Osteoblast (primary cell): ENCODE results near the gene UBD. TPM values are rescaled to one million over a fixed set of nuclear protein-coding genes. Genes with fewer than 3 reads are reported as not detected.

Experiments
- DNase-seq: peaks from one replicate; pipeline ENCODE4 v3.0.0; 2011; ENCODE audit warnings: low spot score, mixed read lengths; ENCODE audit not compliant: insufficient read length; ENCODE audit errors: missing footprints
- H2AFZ ChIP-seq: 2 replicates; pipeline ENCODE4 v1.6.0; 2011; ENCODE audit warnings: mild to moderate bottlenecking, low read length
- H3K27ac ChIP-seq: 2 replicates; pipeline ENCODE4 v1.5.1; 2011; ENCODE audit warnings: mild to moderate bottlenecking, low read depth, low read length, moderate library complexity
- H3K27me3 ChIP-seq: 2 replicates; pipeline ENCODE4 v1.6.0; 2012; ENCODE audit warnings: mild to moderate bottlenecking, control low read depth, inconsistent platforms, low read length, moderate library complexity; ENCODE audit not compliant: insufficient read depth
- H3K36me3 ChIP-seq: 2 replicates; pipeline ENCODE4 v1.5.1; 2011; ENCODE audit warnings: mild to moderate bottlenecking, low read length, control low read depth, moderate library complexity; ENCODE audit not compliant: insufficient read depth
- H3K4me1 ChIP-seq: 2 replicates; pipeline ENCODE4 v1.5.1; 2011; ENCODE audit warnings: mild to moderate bottlenecking, low read length, control low read depth, moderate library complexity; ENCODE audit not compliant: insufficient read depth
- H3K4me2 ChIP-seq: 2 replicates; pipeline ENCODE4 v1.6.0; 2011; ENCODE audit warnings: mild to moderate bottlenecking, low read length; ENCODE audit not compliant: insufficient read depth
- H3K4me3 ChIP-seq: fragments of 200-600 bp; sonication (generic); 3 replicates; pipeline ENCODE4 v1.5.1; 2012; ENCODE audit warnings: mild to moderate bottlenecking, low read length, inconsistent platforms; ENCODE audit not compliant: insufficient read depth
- H3K79me2 ChIP-seq: 2 replicates; pipeline ENCODE4 v1.6.0; 2012; ENCODE audit warnings: mild to moderate bottlenecking, low read length, control low read depth, inconsistent platforms; ENCODE audit not compliant: insufficient read depth
- H3K9me3 ChIP-seq: 2 replicates; pipeline ENCODE4 v1.5.1; 2011; ENCODE audit warnings: low read depth, low read length, control low read depth
- H4K20me1 ChIP-seq: 2 replicates; pipeline ENCODE4 v1.6.0; 2012; ENCODE audit warnings: mild to moderate bottlenecking, low read length, control low read depth; ENCODE audit not compliant: insufficient read depth
- CTCF ChIP-seq: IDR thresholded peaks from 2 replicates; pipeline ENCODE4 v1.5.1; 2011; ENCODE audit warnings: mild to moderate bottlenecking, low read depth, low read length, moderate library complexity; ENCODE audit errors: extremely low read depth
- total RNA-seq: library from RNA; depleted of rRNA; stranded (reverse); fragments of >200 nt; gene quantifications from 2 replicates; pipeline ENCODE4 v1.2.3, GENCODE V29; 2012

The UBD gene
- total RNA-seq, 1 donor: not detected

GRCh38 chr6:29584821-29585220, 25.3 kb upstream of the UBD start, which contains the start of gene OR2H2:
Gene OR2H2 (plus strand): TSS chr6:29585121. CDS start chr6:29587945, 2,824 bp downstream.
- no peak within 1 kb of the TSS for H3K27ac ChIP-seq
- no peaks in the 10 kb centered on the region for H3K36me3 ChIP-seq
- H3K4me2 ChIP-seq: no peak within 1 kb of the TSS
- H4K20me1 ChIP-seq: no peaks in the 10 kb centered on the region
- no peaks in the 10 kb centered on the region for H3K79me2 ChIP-seq
- no peak within 1 kb of the TSS for H3K4me3 ChIP-seq
- no peak for DNase-seq
- H3K27me3 ChIP-seq: no peaks in the 10 kb centered on the region
- no peak for TF ChIP-seq CTCF
- H3K4me1 ChIP-seq: no peaks in the 10 kb centered on the region
- no peaks in the 10 kb centered on the region for H3K9me3 ChIP-seq
- H2AFZ ChIP-seq: no peak within 1 kb of the TSS

- no peaks in the 10 kb centered on the region for H3K79me2 ChIP-seq
- no peaks in the 10 kb centered on the region for H4K20me1 ChIP-seq
- H3K4me3 ChIP-seq: no peak overlapping the region
- H3K9me3 ChIP-seq: no peaks in the 10 kb centered on the region
- H3K36me3 ChIP-seq: no peaks in the 10 kb centered on the region
- H3K27ac ChIP-seq: no peak overlapping the region
- no peak for TF ChIP-seq CTCF
- DNase-seq: no peak
- no peak overlapping the region for H3K4me2 ChIP-seq
- no peaks in the 10 kb centered on the region for H3K4me1 ChIP-seq
- no peak overlapping the region for H2AFZ ChIP-seq
- H3K27me3 ChIP-seq: no peaks in the 10 kb centered on the region
These were observed 18.0 kb upstream of the UBD start for GRCh38 chr6:29577544-29577943.

- no peak for DNase-seq
- TF ChIP-seq CTCF: no peak
- H3K79me2 ChIP-seq: no peaks in the 10 kb centered on the region
These were observed 16.5 kb upstream of the UBD start for GRCh38 chr6:29576056-29576455.

GRCh38 chr6:29567991-29568390, 8.5 kb upstream of the UBD start:
- TF ChIP-seq CTCF: no peak
- Histone ChIP-seq H4K20me1 (no peaks in the 10 kb centered on the region), H3K79me2 (no peaks in the 10 kb centered on the region), H3K27ac (no peak overlapping the region), H3K4me3 (no peak overlapping the region), H2AFZ (no peak overlapping the region), H3K4me2 (no peak overlapping the region), H3K27me3 (no peaks in the 10 kb centered on the region), H3K36me3 (no peaks in the 10 kb centered on the region), H3K4me1 (no peaks in the 10 kb centered on the region), H3K9me3 (no peaks in the 10 kb centered on the region)
- no peak for DNase-seq

More at GRCh38 chr6:29576056-29576455, 16.5 kb upstream of the UBD start:
- H3K4me1 ChIP-seq: no peaks in the 10 kb centered on the region
- H3K4me2 ChIP-seq: no peak overlapping the region
- H4K20me1 ChIP-seq: no peaks in the 10 kb centered on the region
- H3K4me3 ChIP-seq: no peak overlapping the region
- H2AFZ ChIP-seq: no peak overlapping the region
- H3K27ac ChIP-seq: no peak overlapping the region
- no peaks in the 10 kb centered on the region for H3K36me3 ChIP-seq
- no peaks in the 10 kb centered on the region for H3K27me3 ChIP-seq
- no peaks in the 10 kb centered on the region for H3K9me3 ChIP-seq
